A549 (cell line): ENCODE measurements around the gene NKAIN2.

Experiments
- NPAS2 ChIP-seq: fragments of 250-450 bp; sonication (Bioruptor Pico); IDR thresholded peaks from 2 replicates; pipeline ENCODE4 v1.8.0; 2022; ENCODE audit warnings: mild to moderate bottlenecking, moderate library complexity, borderline replicate concordance
- TF ChIP-seq, protein P1 (sequence below): fragments of >200 bp; sonication (Bioruptor Twin); formaldehyde crosslinking; IDR thresholded peaks from 3 replicates; pipeline ENCODE4 v1.5.1; 2016

DNA sequence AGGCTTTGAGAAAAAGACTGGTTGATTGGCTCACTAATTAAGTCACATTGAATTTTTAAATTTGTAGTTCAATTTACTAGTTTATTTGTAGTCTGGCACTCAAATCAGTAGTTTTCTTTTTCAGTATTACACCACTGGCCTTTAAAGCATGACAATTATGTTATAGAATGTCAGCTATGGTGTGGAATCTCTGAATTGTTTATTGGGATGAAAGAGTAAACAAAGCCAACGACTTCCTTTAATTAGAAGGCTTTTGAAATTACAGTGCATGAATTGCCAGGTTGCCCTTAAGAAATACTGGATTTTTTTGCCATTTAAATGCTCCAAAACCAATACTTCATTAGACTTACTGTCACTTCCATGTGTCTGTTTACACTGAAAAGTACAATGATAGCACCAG is 731.6 kb downstream of the NKAIN2 start:
- TF ChIP-seq NPAS2 (CRISPR knock-in tag), result no peak
- TF ChIP-seq, protein P1, sequence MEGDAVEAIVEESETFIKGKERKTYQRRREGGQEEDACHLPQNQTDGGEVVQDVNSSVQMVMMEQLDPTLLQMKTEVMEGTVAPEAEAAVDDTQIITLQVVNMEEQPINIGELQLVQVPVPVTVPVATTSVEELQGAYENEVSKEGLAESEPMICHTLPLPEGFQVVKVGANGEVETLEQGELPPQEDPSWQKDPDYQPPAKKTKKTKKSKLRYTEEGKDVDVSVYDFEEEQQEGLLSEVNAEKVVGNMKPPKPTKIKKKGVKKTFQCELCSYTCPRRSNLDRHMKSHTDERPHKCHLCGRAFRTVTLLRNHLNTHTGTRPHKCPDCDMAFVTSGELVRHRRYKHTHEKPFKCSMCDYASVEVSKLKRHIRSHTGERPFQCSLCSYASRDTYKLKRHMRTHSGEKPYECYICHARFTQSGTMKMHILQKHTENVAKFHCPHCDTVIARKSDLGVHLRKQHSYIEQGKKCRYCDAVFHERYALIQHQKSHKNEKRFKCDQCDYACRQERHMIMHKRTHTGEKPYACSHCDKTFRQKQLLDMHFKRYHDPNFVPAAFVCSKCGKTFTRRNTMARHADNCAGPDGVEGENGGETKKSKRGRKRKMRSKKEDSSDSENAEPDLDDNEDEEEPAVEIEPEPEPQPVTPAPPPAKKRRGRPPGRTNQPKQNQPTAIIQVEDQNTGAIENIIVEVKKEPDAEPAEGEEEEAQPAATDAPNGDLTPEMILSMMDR, result no peak
